Loucy (cell line): ENCODE measurements around the gene NDUFV2.

Experiments
- H2AFZ ChIP-seq: fragments of 200-600 bp; sonication (generic); 2 replicates; pipeline ENCODE4 v1.6.0; 2016; ENCODE audit warnings: antibody characterized with exemption, mild to moderate bottlenecking, low read length, moderate library complexity
- H3F3A ChIP-seq: fragments of 200-600 bp; 2 replicates; pipeline ENCODE4 v1.6.0; 2016; ENCODE audit warnings: antibody characterized with exemption, low read depth, mild to moderate bottlenecking
- H3K27me3 ChIP-seq: fragments of 200-600 bp; sonication (generic); 2 replicates; pipeline ENCODE4 v1.6.1; 2014; ENCODE audit warnings: low read length, mild to moderate bottlenecking; ENCODE audit not compliant: insufficient read depth, poor library complexity, severe bottlenecking
- H3K36me3 ChIP-seq: fragments of 200-600 bp; sonication (generic); 2 replicates; pipeline ENCODE4 v1.6.1; 2016; ENCODE audit warnings: low read length; ENCODE audit not compliant: insufficient read depth
- H3K4me1 ChIP-seq: fragments of 200-600 bp; sonication (generic); 2 replicates; pipeline ENCODE4 v1.5.1; 2014; ENCODE audit warnings: low read length, mild to moderate bottlenecking; ENCODE audit not compliant: insufficient read depth, poor library complexity, severe bottlenecking
- H3K4me2 ChIP-seq: fragments of 200-600 bp; sonication (generic); 2 replicates; pipeline ENCODE4 v1.6.0; 2014; ENCODE audit warnings: antibody characterized with exemption, low read length, low read depth, mild to moderate bottlenecking; ENCODE audit not compliant: poor library complexity, severe bottlenecking
- H3K4me3 ChIP-seq: fragments of 200-600 bp; sonication (generic); 2 replicates; pipeline ENCODE4 v1.5.1; 2014; ENCODE audit warnings: low read length, mild to moderate bottlenecking, mixed read lengths; ENCODE audit not compliant: poor library complexity, severe bottlenecking
- H3K79me2 ChIP-seq: fragments of 200-600 bp; sonication (generic); 2 replicates; pipeline ENCODE4 v1.6.1; 2014; ENCODE audit warnings: low read length; ENCODE audit not compliant: insufficient read depth
- H3K9ac ChIP-seq: fragments of 200-600 bp; sonication (generic); 2 replicates; pipeline ENCODE4 v1.6.0; 2014; ENCODE audit warnings: mild to moderate bottlenecking, low read depth, low read length, moderate library complexity; ENCODE audit not compliant: poor library complexity, severe bottlenecking
- H3K9me2 ChIP-seq: fragments of 200-600 bp; sonication (generic); replicated peaks from 2 replicates; pipeline ENCODE4 v1.6.1; 2016; ENCODE audit warnings: low read depth, low read length, mixed read lengths
- H3K9me3 ChIP-seq: fragments of 200-600 bp; sonication (generic); 2 replicates; pipeline ENCODE4 v1.6.1; 2014; ENCODE audit warnings: mild to moderate bottlenecking, antibody characterized with exemption, low read length, low read depth; ENCODE audit not compliant: insufficient read depth
- H4K20me1 ChIP-seq: fragments of 200-600 bp; sonication (generic); 2 replicates; pipeline ENCODE4 v1.6.0; 2014; ENCODE audit warnings: antibody characterized with exemption, low read length, mild to moderate bottlenecking; ENCODE audit not compliant: insufficient read depth, poor library complexity, severe bottlenecking
- EZH2phosphoT487 ChIP-seq: fragments of 200-600 bp; IDR thresholded peaks from 2 replicates; pipeline ENCODE4 v1.6.1; 2018; ENCODE audit warnings: antibody characterized with exemption, mild to moderate bottlenecking, moderate library complexity, borderline replicate concordance
- TF ChIP-seq, protein P1 (sequence below): fragments of 200-600 bp; sonication (generic); conservative IDR thresholded peaks from 2 replicates; pipeline ENCODE4 v1.5.1; 2014; ENCODE audit warnings: mild to moderate bottlenecking, antibody characterized with exemption, low read length

NDUFV2 gene

GRCh38 chr18:9133225-9133624 lies 30.7 kb downstream of the NDUFV2 start:
- Histone ChIP-seq H3K4me3 (no peak overlapping the region), H3K27me3 (no peaks in the 10 kb centered on the region), H4K20me1 (peaks cover 16% of the 10 kb centered on the region), H3K9ac (no peak overlapping the region), H3K4me1 (peaks cover 6% of the 10 kb centered on the region), H2AFZ (no peak overlapping the region), H3K79me2 (peaks cover 11% of the 10 kb centered on the region), H3F3A (peaks cover 4% of the 10 kb centered on the region; the same call in 1 of the 2 replicates), H3K9me2 (no peaks in the 10 kb centered on the region), H3K36me3 (peaks cover 52% of the 10 kb centered on the region), H3K9me3 (no peaks in the 10 kb centered on the region), H3K4me2 (no peak overlapping the region)
- TF ChIP-seq, protein P1, sequence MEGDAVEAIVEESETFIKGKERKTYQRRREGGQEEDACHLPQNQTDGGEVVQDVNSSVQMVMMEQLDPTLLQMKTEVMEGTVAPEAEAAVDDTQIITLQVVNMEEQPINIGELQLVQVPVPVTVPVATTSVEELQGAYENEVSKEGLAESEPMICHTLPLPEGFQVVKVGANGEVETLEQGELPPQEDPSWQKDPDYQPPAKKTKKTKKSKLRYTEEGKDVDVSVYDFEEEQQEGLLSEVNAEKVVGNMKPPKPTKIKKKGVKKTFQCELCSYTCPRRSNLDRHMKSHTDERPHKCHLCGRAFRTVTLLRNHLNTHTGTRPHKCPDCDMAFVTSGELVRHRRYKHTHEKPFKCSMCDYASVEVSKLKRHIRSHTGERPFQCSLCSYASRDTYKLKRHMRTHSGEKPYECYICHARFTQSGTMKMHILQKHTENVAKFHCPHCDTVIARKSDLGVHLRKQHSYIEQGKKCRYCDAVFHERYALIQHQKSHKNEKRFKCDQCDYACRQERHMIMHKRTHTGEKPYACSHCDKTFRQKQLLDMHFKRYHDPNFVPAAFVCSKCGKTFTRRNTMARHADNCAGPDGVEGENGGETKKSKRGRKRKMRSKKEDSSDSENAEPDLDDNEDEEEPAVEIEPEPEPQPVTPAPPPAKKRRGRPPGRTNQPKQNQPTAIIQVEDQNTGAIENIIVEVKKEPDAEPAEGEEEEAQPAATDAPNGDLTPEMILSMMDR = no peak
- no peak for TF ChIP-seq EZH2phosphoT487

- Histone ChIP-seq H4K20me1 (peaks cover 36% of the 10 kb centered on the region), H3K4me3 (peak overlapping the region; percentile 86), H2AFZ (no peak overlapping the region), H3K79me2 (peaks cover 32% of the 10 kb centered on the region), H3K36me3 (peaks cover 32% of the 10 kb centered on the region), H3K9me3 (no peaks in the 10 kb centered on the region), H3K9ac (peak overlapping the region; percentile 72), H3F3A (peaks cover 4% of the 10 kb centered on the region; the same call in 1 of the 2 replicates), H3K4me2 (peak overlapping the region; percentile 76), H3K9me2 (no peaks in the 10 kb centered on the region), H3K27me3 (no peaks in the 10 kb centered on the region), H3K4me1 (peaks cover 25% of the 10 kb centered on the region)
- TF ChIP-seq EZH2phosphoT487 = no peak
- TF ChIP-seq, protein P1 = no peak
Measured at GRCh38 chr18:9135081-9135911, 32.8 kb downstream of the NDUFV2 start.

- H3K79me2 ChIP-seq = peaks cover 38% of the 10 kb centered on the region
- H3K9ac ChIP-seq = peak overlapping the region; percentile 72
- peaks cover 31% of the 10 kb centered on the region for H3K4me1 ChIP-seq
- peak overlapping the region; percentile 84 for H2AFZ ChIP-seq
- H3F3A ChIP-seq = peaks cover 4% of the 10 kb centered on the region; the same call in 1 of the 2 replicates
- peaks cover 26% of the 10 kb centered on the region; the same call in 1 of the 2 replicates for H3K36me3 ChIP-seq
- no peaks in the 10 kb centered on the region for H3K9me3 ChIP-seq
- H3K27me3 ChIP-seq = no peaks in the 10 kb centered on the region
- H4K20me1 ChIP-seq = peaks cover 43% of the 10 kb centered on the region
- H3K9me2 ChIP-seq = no peaks in the 10 kb centered on the region
- TF ChIP-seq EZH2phosphoT487 = no peak
- TF ChIP-seq, protein P1 = no peak
- peak overlapping the region; percentile 86 for H3K4me3 ChIP-seq
- H3K4me2 ChIP-seq = peak overlapping the region; percentile 76
Measured at GRCh38 chr18:9135912-9136314, 33.4 kb downstream of the NDUFV2 start.
